WERI-Rb-1 (cell line): Measurements from ENCODE around the gene BCS1L.

Experiments
- DNase-seq: peaks from one replicate; pipeline ENCODE4 v3.0.0-alpha.2; 2020
- H3K27ac ChIP-seq: fragments of 250-450 bp; sonication (Bioruptor Pico); 2 replicates; pipeline ENCODE4 v1.5.1; 2020; ENCODE audit warnings: mild to moderate bottlenecking, moderate library complexity
- H3K27me3 ChIP-seq: fragments of 250-450 bp; sonication (Bioruptor Pico); 2 replicates; pipeline ENCODE4 v1.5.1; 2021; ENCODE audit warnings: mild to moderate bottlenecking, low read depth, moderate library complexity; ENCODE audit not compliant: insufficient read depth, severe bottlenecking
- H3K36me3 ChIP-seq: fragments of 250-450 bp; sonication (Bioruptor Pico); 2 replicates; pipeline ENCODE4 v1.5.1; 2020; ENCODE audit warnings: mild to moderate bottlenecking, moderate library complexity
- H3K4me3 ChIP-seq: 2 replicates; pipeline ENCODE4 v1.5.1; 2011; ENCODE audit warnings: low read depth, mild to moderate bottlenecking, control low read depth, low read length
- H3K9me3 ChIP-seq: fragments of 250-450 bp; sonication (Bioruptor Pico); 2 replicates; pipeline ENCODE4 v1.5.1; 2021; ENCODE audit warnings: mild to moderate bottlenecking, moderate library complexity; ENCODE audit not compliant: severe bottlenecking
- CTCF ChIP-seq: IDR thresholded peaks from 2 replicates; pipeline ENCODE4 v1.5.1; 2011; ENCODE audit warnings: low read depth, mild to moderate bottlenecking, control low read depth, inconsistent platforms, low read length

BCS1L gene

GRCh38 chr2:218710687-218711549, 51.4 kb downstream of the BCS1L start, which contains the start of gene TTLL4:
Gene TTLL4, plus strand, starts transcription at chr2:218710835. Its CDS starts 26,842 bp downstream, at chr2:218737677.
- peak within 1 kb of the TSS; percentile 87 for H3K4me3 ChIP-seq
- no peaks in the 10 kb centered on the region for H3K27me3 ChIP-seq
- H3K9me3 ChIP-seq: no peaks in the 10 kb centered on the region
- H3K27ac ChIP-seq: peak within 1 kb of the TSS; percentile 82
- DNase-seq: peak; percentile 98
- TF ChIP-seq CTCF: peak; percentile 78
- H3K36me3 ChIP-seq: peaks cover 14% of the 10 kb centered on the region

DNA sequence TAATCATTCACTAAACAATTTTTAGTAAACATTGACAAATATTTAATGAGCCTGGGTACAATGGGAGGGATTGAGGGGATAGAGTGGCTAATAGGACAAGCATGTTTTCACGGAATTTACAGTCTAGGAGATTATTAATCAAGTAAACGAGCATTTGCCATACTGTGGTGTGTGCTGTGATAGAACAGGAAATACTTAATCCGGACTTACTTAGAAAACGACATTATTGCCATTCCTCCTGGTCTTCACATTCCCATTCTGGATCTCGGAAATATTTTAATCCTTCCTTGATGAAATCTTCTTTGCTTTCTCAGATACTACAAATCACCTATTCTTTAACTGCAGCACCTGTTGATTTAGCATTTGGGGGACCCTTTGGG, 52.1 kb downstream of the BCS1L start:
- peaks cover 20% of the 10 kb centered on the region for H3K36me3 ChIP-seq
- H3K27ac ChIP-seq: peak overlapping the region; percentile 82
- peak overlapping the region; percentile 87 for H3K4me3 ChIP-seq
- no peaks in the 10 kb centered on the region for H3K27me3 ChIP-seq
- TF ChIP-seq CTCF: no peak
- no peaks in the 10 kb centered on the region for H3K9me3 ChIP-seq
- DNase-seq: no peak
